ENCODE data around the gene SYTL5.

DNA sequence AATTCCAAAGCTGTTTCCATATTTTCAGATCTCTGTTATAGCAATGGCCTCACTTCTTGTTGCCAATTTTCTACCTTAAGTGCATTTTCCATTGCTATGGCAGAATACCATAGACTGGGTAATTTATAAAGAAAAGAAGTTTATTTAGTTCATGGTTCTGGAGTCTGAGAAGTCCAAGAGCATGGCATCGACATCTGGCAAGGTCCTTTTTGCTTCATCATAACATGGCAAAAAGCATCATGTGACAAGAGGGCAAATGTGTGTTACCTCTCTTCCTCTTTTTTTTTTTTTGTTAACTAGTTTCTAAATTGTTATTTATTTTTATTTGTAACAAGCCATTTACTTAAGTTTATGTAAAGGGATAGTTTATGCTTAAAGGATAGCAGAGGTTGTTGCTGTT is 45.2 kb upstream of the SYTL5 start:
- TF ChIP-seq USF2 (IDR thresholded peaks at IDR 0.05; ENCODE audit: low read depth, low read length) (no peak), SMC3 (IDR thresholded peaks at IDR 0.05; ENCODE audit: low read depth, low read length) (no peak), POLR2A (IDR thresholded peaks at IDR 0.05; ENCODE audit: low read depth, low read length) (no peak), NFE2L2 (IDR thresholded peaks at IDR 0.05; ENCODE audit: low read depth, low read length) (no peak), CHD1 (IDR thresholded peaks at IDR 0.05; ENCODE audit: low read depth, low read length) (no peak), MAZ (IDR thresholded peaks at IDR 0.05; ENCODE audit: borderline replicate concordance, low read depth, low read length) (no peak), BHLHE40 (IDR thresholded peaks at IDR 0.05; ENCODE audit: low read depth, low read length) (no peak), CEBPB (IDR thresholded peaks at IDR 0.05; ENCODE audit: low read depth, low read length) (no peak), MXI1 (IDR thresholded peaks at IDR 0.05; ENCODE audit: borderline replicate concordance, low read depth, low read length) (no peak), RAD21 (IDR thresholded peaks at IDR 0.05; ENCODE audit: low read length) (no peak), MAFK (IDR thresholded peaks at IDR 0.05; ENCODE audit: low read depth, low read length) (no peak)
- TF ChIP-seq, protein P1, sequence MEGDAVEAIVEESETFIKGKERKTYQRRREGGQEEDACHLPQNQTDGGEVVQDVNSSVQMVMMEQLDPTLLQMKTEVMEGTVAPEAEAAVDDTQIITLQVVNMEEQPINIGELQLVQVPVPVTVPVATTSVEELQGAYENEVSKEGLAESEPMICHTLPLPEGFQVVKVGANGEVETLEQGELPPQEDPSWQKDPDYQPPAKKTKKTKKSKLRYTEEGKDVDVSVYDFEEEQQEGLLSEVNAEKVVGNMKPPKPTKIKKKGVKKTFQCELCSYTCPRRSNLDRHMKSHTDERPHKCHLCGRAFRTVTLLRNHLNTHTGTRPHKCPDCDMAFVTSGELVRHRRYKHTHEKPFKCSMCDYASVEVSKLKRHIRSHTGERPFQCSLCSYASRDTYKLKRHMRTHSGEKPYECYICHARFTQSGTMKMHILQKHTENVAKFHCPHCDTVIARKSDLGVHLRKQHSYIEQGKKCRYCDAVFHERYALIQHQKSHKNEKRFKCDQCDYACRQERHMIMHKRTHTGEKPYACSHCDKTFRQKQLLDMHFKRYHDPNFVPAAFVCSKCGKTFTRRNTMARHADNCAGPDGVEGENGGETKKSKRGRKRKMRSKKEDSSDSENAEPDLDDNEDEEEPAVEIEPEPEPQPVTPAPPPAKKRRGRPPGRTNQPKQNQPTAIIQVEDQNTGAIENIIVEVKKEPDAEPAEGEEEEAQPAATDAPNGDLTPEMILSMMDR (conservative IDR thresholded peaks at IDR 0.05; ENCODE audit: low read depth, low read length), result no peak
- TF ChIP-seq, protein P2, sequence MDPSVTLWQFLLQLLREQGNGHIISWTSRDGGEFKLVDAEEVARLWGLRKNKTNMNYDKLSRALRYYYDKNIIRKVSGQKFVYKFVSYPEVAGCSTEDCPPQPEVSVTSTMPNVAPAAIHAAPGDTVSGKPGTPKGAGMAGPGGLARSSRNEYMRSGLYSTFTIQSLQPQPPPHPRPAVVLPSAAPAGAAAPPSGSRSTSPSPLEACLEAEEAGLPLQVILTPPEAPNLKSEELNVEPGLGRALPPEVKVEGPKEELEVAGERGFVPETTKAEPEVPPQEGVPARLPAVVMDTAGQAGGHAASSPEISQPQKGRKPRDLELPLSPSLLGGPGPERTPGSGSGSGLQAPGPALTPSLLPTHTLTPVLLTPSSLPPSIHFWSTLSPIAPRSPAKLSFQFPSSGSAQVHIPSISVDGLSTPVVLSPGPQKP (IDR thresholded peaks at IDR 0.05; ENCODE audit: borderline replicate concordance, low read depth, low read length), result no peak

All from IMR-90 (cell line).